KMS-11 (cell line): ENCODE measurements around the gene NCOA1.

ENCODE experiments used
- H2AFZ ChIP-seq: fragments of 200-600 bp; sonication (generic); 2 replicates; pipeline ENCODE4 v1.6.1; 2016; ENCODE audit warnings: antibody characterized with exemption, mixed run types, low read depth
- H3K27ac ChIP-seq: fragments of 200-600 bp; sonication (generic); 2 replicates; pipeline ENCODE4 v1.6.1; 2016; ENCODE audit warnings: mild to moderate bottlenecking, mixed run types
- H3K27me3 ChIP-seq: fragments of 200-600 bp; sonication (generic); 2 replicates; pipeline ENCODE4 v1.6.1; 2017; ENCODE audit warnings: mild to moderate bottlenecking, low read depth, mixed run types, moderate library complexity; ENCODE audit not compliant: insufficient read depth
- H3K36me3 ChIP-seq: fragments of 200-600 bp; sonication (generic); 2 replicates; pipeline ENCODE4 v1.6.1; 2017; ENCODE audit warnings: mild to moderate bottlenecking, mixed run types; ENCODE audit not compliant: insufficient read depth
- H3K4me1 ChIP-seq: fragments of 200-600 bp; sonication (generic); 2 replicates; pipeline ENCODE4 v1.6.1; 2016; ENCODE audit warnings: mild to moderate bottlenecking, low read depth, mixed run types; ENCODE audit not compliant: poor library complexity, severe bottlenecking
- H3K4me2 ChIP-seq: fragments of 200-600 bp; sonication (generic); 2 replicates; pipeline ENCODE4 v1.7.0; 2016; ENCODE audit warnings: mild to moderate bottlenecking, mixed run types
- H3K4me3 ChIP-seq: fragments of 200-600 bp; sonication (generic); IDR thresholded peaks from 2 replicates; pipeline ENCODE4 v1.6.1; 2017; ENCODE audit warnings: low read depth, low read length, mixed read lengths; ENCODE audit not compliant: insufficient read depth
- H3K79me2 ChIP-seq: fragments of 200-600 bp; sonication (generic); 2 replicates; pipeline ENCODE4 v1.6.1; 2016; ENCODE audit warnings: low read depth, mixed run types; ENCODE audit not compliant: insufficient read depth
- H3K9ac ChIP-seq: fragments of 200-600 bp; sonication (generic); 2 replicates; pipeline ENCODE4 v1.6.1; 2016; ENCODE audit warnings: mild to moderate bottlenecking, mixed run types
- H4K20me1 ChIP-seq: fragments of 200-600 bp; sonication (generic); 2 replicates; pipeline ENCODE4 v1.6.1; 2016; ENCODE audit warnings: mild to moderate bottlenecking, mixed run types; ENCODE audit not compliant: insufficient read depth
- CTCF ChIP-seq: fragments of 200-600 bp; sonication (generic); conservative IDR thresholded peaks from 2 replicates; pipeline ENCODE4 v1.6.1; 2017; ENCODE audit warnings: low read depth, mild to moderate bottlenecking, antibody characterized with exemption, low read length, moderate library complexity, mixed read lengths

NCOA1 gene

GRCh38 chr2:24788816-24789215 is 297.8 kb downstream of the NCOA1 start:
- Histone ChIP-seq H3K36me3 (no peaks in the 10 kb centered on the region), H4K20me1 (no peaks in the 10 kb centered on the region), H3K4me1 (peaks cover 16% of the 10 kb centered on the region), H3K4me3 (no peak overlapping the region), H3K27me3 (no peaks in the 10 kb centered on the region), H3K27ac (no peak overlapping the region), H2AFZ (no peak overlapping the region), H3K9ac (no peak overlapping the region), H3K4me2 (no peak overlapping the region), H3K79me2 (peaks cover 5% of the 10 kb centered on the region; the same call in 1 of the 2 replicates)
- no peak for TF ChIP-seq CTCF

DNA sequence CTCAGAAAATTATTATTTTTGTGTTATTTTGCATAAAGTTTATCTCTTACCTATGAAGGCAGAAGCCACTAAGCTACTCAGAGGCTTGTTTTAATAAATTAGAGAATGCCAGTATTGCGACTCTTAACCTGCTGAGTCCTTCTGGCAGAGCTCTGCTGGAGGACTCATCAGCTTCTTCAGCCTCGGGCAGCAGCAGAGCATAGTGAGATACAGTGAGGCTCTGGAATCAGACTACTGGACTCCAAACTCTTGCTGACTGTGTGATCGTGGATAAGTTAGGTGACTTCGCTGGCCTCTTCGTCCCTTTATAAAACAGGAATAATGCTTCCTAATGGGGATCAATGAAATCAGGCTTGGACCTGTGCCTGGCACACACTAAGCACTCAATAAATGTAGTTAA is 300.4 kb downstream of the NCOA1 start:
- Histone ChIP-seq H3K9ac (no peak overlapping the region), H3K36me3 (no peaks in the 10 kb centered on the region), H3K4me1 (peaks cover 30% of the 10 kb centered on the region), H3K27me3 (no peaks in the 10 kb centered on the region), H4K20me1 (no peaks in the 10 kb centered on the region), H3K27ac (no peak overlapping the region), H3K4me2 (peak overlapping the region; percentile 26; the same call in 1 of the 2 replicates), H2AFZ (no peak overlapping the region), H3K79me2 (peaks cover 32% of the 10 kb centered on the region), H3K4me3 (no peak overlapping the region)
- no peak for TF ChIP-seq CTCF

GRCh38 chr2:24792542-24792873 is 301.5 kb downstream of the NCOA1 start:
- Histone ChIP-seq H3K27ac (peak overlapping the region; percentile 88; the same call in 1 of the 2 replicates), H2AFZ (peak overlapping the region; percentile 85), H3K36me3 (no peaks in the 10 kb centered on the region), H3K79me2 (peaks cover 42% of the 10 kb centered on the region), H4K20me1 (no peaks in the 10 kb centered on the region), H3K27me3 (no peaks in the 10 kb centered on the region), H3K4me2 (peak overlapping the region; percentile 96), H3K9ac (peak overlapping the region; percentile 87; the same call in 1 of the 2 replicates), H3K4me3 (peak overlapping the region; percentile 16), H3K4me1 (peaks cover 32% of the 10 kb centered on the region)
- TF ChIP-seq CTCF: no peak

- Histone ChIP-seq H3K79me2 (peaks cover 48% of the 10 kb centered on the region), H3K4me2 (peak within 1 kb of the TSS; percentile 96), H3K27me3 (no peaks in the 10 kb centered on the region), H3K4me1 (peaks cover 32% of the 10 kb centered on the region), H3K9ac (peak within 1 kb of the TSS; percentile 87), H2AFZ (peak within 1 kb of the TSS; percentile 85), H4K20me1 (no peaks in the 10 kb centered on the region), H3K4me3 (peak within 1 kb of the TSS; percentile 59), H3K36me3 (no peaks in the 10 kb centered on the region), H3K27ac (peak within 1 kb of the TSS; percentile 88)
- peak; percentile 42 for TF ChIP-seq CTCF
These were observed 302.1 kb downstream of the NCOA1 start, which contains the start of the genes CENPO and PTRHD1 for GRCh38 chr2:24792874-24793760. CENPO (plus strand) TSS chr2:24793425; CDS start chr2:24793920, 495 bp downstream. PTRHD1 (minus strand) TSS chr2:24793391; CDS start chr2:24793377, 14 bp downstream.
